WTC11 (cell line): ENCODE results near the gene LRRTM3. TPM values are rescaled to one million over a fixed set of nuclear protein-coding genes. Genes with fewer than 3 reads are reported as not detected.

ENCODE experiments used
- ATAC-seq: fragments of 200-7000 bp; cut with Tn5 transposase; 2 replicates; pipeline ENCODE4 v1.10.0; 2021; ENCODE audit warnings: mild to moderate bottlenecking, moderate library complexity
- CTCF ChIA-PET: fragments of 300-600 bp; sonication (Branson Sonifier 250); formaldehyde crosslinking; loops from one replicate; lab custom pipeline; 2021; ENCODE audit warnings: antibody characterized with exemption; lab: Charles Lee
- POLR2A ChIA-PET: fragments of 350-600 bp; sonication (Branson Sonifier 250); formaldehyde crosslinking; loops from one replicate; lab custom pipeline; 2021; ENCODE audit warnings: antibody characterized with exemption; lab: Charles Lee
- DNase-seq: peaks from one replicate; pipeline ENCODE4 v3.0.0; 2021; ENCODE audit warnings: low spot score
- H3K27ac Mint-ChIP-seq: 2 replicates; pipeline ENCODE4 v1.8.0; 2021; ENCODE audit warnings: mixed read lengths
- H3K27me3 Mint-ChIP-seq: 2 replicates; pipeline ENCODE4 v1.8.0; 2021; ENCODE audit warnings: low read depth, mild to moderate bottlenecking, moderate library complexity, mixed read lengths
- H3K36me3 Mint-ChIP-seq: 2 replicates; pipeline ENCODE4 v1.8.0; 2021; ENCODE audit warnings: mixed read lengths
- H3K4me1 Mint-ChIP-seq: 2 replicates; pipeline ENCODE4 v1.8.0; 2022; ENCODE audit warnings: mixed read lengths
- H3K4me3 Mint-ChIP-seq: 2 replicates; pipeline ENCODE4 v1.8.0; 2021; ENCODE audit warnings: mild to moderate bottlenecking, moderate library complexity, mixed read lengths
- H3K9me3 Mint-ChIP-seq: 2 replicates; pipeline ENCODE4 v1.8.0; 2021; ENCODE audit warnings: mixed read lengths
- ATF3 ChIP-seq: sonication (generic); formaldehyde crosslinking; conservative IDR thresholded peaks from 2 replicates; pipeline ENCODE4 v1.8.1; 2022; ENCODE audit warnings: mild to moderate bottlenecking, missing genetic modification reagents
- CDX4 ChIP-seq: fragments of 250-450 bp; sonication (Bioruptor Pico); IDR thresholded peaks from 2 replicates; pipeline ENCODE4 v1.9.0; 2021; ENCODE audit warnings: moderate library complexity, mild to moderate bottlenecking, inconsistent platforms, borderline replicate concordance
- CREB1 ChIP-seq: sonication (generic); formaldehyde crosslinking; IDR thresholded peaks from 2 replicates; pipeline ENCODE4 v1.8.0; 2023; ENCODE audit warnings: mild to moderate bottlenecking, missing genetic modification reagents
- E2F4 ChIP-seq: sonication (generic); formaldehyde crosslinking; IDR thresholded peaks from 2 replicates; pipeline ENCODE4 v1.8.1; 2022; ENCODE audit warnings: low read depth, mild to moderate bottlenecking, moderate library complexity, missing genetic modification reagents, borderline replicate concordance
- EMX1 ChIP-seq: fragments of 250-450 bp; sonication (Bioruptor Pico); IDR thresholded peaks from 2 replicates; pipeline ENCODE4 v1.8.0; 2021; ENCODE audit warnings: mild to moderate bottlenecking
- FOXP1 ChIP-seq: sonication (generic); formaldehyde crosslinking; IDR thresholded peaks from 2 replicates; pipeline ENCODE4 v1.8.0; 2022; ENCODE audit warnings: missing genetic modification reagents, mild to moderate bottlenecking, moderate library complexity, borderline replicate concordance
- IRF2 ChIP-seq: sonication (generic); formaldehyde crosslinking; IDR thresholded peaks from 2 replicates; pipeline ENCODE4 v1.8.0; 2022; ENCODE audit warnings: low read depth, missing genetic modification reagents, borderline replicate concordance
- NFATC4 ChIP-seq: fragments of 250-450 bp; sonication (Bioruptor Pico); IDR thresholded peaks from 2 replicates; pipeline ENCODE4 v1.9.0; 2021; ENCODE audit warnings: mild to moderate bottlenecking
- SMAD4 ChIP-seq: sonication (generic); formaldehyde crosslinking; IDR thresholded peaks from 2 replicates; pipeline ENCODE4 v1.8.0; 2022; ENCODE audit warnings: mild to moderate bottlenecking, missing genetic modification reagents
- TCF7 ChIP-seq: sonication (generic); formaldehyde crosslinking; IDR thresholded peaks from 2 replicates; pipeline ENCODE4 v1.8.0; 2022; ENCODE audit warnings: mild to moderate bottlenecking, low read depth, missing genetic modification reagents, moderate library complexity
- TEAD4 ChIP-seq: sonication (generic); formaldehyde crosslinking; IDR thresholded peaks from 2 replicates; pipeline ENCODE4 v1.8.0; 2022; ENCODE audit warnings: mild to moderate bottlenecking, missing genetic modification reagents
- USF2 ChIP-seq: sonication (generic); formaldehyde crosslinking; IDR thresholded peaks from 2 replicates; pipeline ENCODE4 v1.8.1; 2023; ENCODE audit warnings: mild to moderate bottlenecking, missing genetic modification reagents, moderate library complexity
- ZMAT4 ChIP-seq: fragments of 250-450 bp; sonication (Bioruptor Pico); IDR thresholded peaks from 2 replicates; pipeline ENCODE4 v1.9.0; 2021; ENCODE audit warnings: mild to moderate bottlenecking
- ZNF121 ChIP-seq: sonication (generic); formaldehyde crosslinking; IDR thresholded peaks from 2 replicates; pipeline ENCODE4 v1.8.0; 2023; ENCODE audit warnings: missing genetic modification reagents
- ZNF232 ChIP-seq: sonication (generic); formaldehyde crosslinking; IDR thresholded peaks from 2 replicates; pipeline ENCODE4 v1.8.0; 2022; ENCODE audit warnings: mild to moderate bottlenecking, missing genetic modification reagents
- ZNF396 ChIP-seq: fragments of 250-450 bp; sonication (Bioruptor Pico); IDR thresholded peaks from 2 replicates; pipeline ENCODE4 v1.8.0; 2021; ENCODE audit warnings: mild to moderate bottlenecking, moderate library complexity, borderline replicate concordance
- total RNA-seq: library from RNA; stranded (reverse); gene quantifications from 3 replicates; pipeline ENCODE4 v1.2.3, GENCODE V29; 2021
- TF ChIP-seq, protein P1 (sequence below): fragments of 250-450 bp; sonication (Bioruptor Pico); IDR thresholded peaks from 2 replicates; pipeline ENCODE4 v2.1.2; 2022; ENCODE audit warnings: mild to moderate bottlenecking, moderate library complexity
- TF ChIP-seq, protein P2 (sequence below): sonication (generic); formaldehyde crosslinking; IDR thresholded peaks from 2 replicates; pipeline ENCODE4 v1.8.0; 2022; ENCODE audit warnings: missing genetic modification reagents

Gene LRRTM3
- total RNA-seq, 1 experiment from 2014 or later, result 0.52 TPM

GRCh38 chr10:67004690-67005089 lies 78.9 kb downstream of the LRRTM3 start (continued):
- no peak for TF ChIP-seq CDX4 (CRISPR knock-in tag)
- TF ChIP-seq EMX1 (CRISPR knock-in tag), result no peak
- no peak for TF ChIP-seq ZMAT4 (CRISPR knock-in tag)

GRCh38 chr10:67005981-67006380 lies 80.1 kb downstream of the LRRTM3 start:
- ChIA-PET CTCF (no interaction called here), POLR2A (no interaction called here)
- H3K9me3 Mint-ChIP-seq, result no peaks in the 10 kb centered on the region
- no peak for ATAC-seq
- DNase-seq, result no peak
- H3K27ac Mint-ChIP-seq, result no peak overlapping the region
- peaks cover 15% of the 10 kb centered on the region for H3K4me1 Mint-ChIP-seq
- H3K4me3 Mint-ChIP-seq, result no peak overlapping the region
- TF ChIP-seq E2F4 (CRISPR knock-in tag) (no peak), USF2 (CRISPR knock-in tag) (no peak), CREB1 (CRISPR knock-in tag) (no peak), SMAD4 (CRISPR knock-in tag) (no peak), TCF7 (no peak), ZNF396 (CRISPR knock-in tag) (no peak), IRF2 (CRISPR knock-in tag) (no peak), ZNF232 (CRISPR knock-in tag) (no peak), NFATC4 (CRISPR knock-in tag) (no peak), ZNF121 (CRISPR knock-in tag) (no peak), ATF3 (CRISPR knock-in tag) (no peak), FOXP1 (CRISPR knock-in tag) (no peak), TEAD4 (CRISPR knock-in tag) (no peak), ZMAT4 (CRISPR knock-in tag) (no peak)
- TF ChIP-seq, protein P1, sequence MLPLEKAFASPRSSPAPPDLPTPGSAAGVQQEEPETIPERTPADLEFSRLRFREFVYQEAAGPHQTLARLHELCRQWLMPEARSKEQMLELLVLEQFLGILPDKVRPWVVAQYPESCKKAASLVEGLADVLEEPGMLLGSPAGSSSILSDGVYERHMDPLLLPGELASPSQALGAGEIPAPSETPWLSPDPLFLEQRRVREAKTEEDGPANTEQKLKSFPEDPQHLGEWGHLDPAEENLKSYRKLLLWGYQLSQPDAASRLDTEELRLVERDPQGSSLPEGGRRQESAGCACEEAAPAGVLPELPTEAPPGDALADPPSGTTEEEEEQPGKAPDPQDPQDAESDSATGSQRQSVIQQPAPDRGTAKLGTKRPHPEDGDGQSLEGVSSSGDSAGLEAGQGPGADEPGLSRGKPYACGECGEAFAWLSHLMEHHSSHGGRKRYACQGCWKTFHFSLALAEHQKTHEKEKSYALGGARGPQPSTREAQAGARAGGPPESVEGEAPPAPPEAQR (CRISPR knock-in tag), result no peak
- TF ChIP-seq, protein P2, sequence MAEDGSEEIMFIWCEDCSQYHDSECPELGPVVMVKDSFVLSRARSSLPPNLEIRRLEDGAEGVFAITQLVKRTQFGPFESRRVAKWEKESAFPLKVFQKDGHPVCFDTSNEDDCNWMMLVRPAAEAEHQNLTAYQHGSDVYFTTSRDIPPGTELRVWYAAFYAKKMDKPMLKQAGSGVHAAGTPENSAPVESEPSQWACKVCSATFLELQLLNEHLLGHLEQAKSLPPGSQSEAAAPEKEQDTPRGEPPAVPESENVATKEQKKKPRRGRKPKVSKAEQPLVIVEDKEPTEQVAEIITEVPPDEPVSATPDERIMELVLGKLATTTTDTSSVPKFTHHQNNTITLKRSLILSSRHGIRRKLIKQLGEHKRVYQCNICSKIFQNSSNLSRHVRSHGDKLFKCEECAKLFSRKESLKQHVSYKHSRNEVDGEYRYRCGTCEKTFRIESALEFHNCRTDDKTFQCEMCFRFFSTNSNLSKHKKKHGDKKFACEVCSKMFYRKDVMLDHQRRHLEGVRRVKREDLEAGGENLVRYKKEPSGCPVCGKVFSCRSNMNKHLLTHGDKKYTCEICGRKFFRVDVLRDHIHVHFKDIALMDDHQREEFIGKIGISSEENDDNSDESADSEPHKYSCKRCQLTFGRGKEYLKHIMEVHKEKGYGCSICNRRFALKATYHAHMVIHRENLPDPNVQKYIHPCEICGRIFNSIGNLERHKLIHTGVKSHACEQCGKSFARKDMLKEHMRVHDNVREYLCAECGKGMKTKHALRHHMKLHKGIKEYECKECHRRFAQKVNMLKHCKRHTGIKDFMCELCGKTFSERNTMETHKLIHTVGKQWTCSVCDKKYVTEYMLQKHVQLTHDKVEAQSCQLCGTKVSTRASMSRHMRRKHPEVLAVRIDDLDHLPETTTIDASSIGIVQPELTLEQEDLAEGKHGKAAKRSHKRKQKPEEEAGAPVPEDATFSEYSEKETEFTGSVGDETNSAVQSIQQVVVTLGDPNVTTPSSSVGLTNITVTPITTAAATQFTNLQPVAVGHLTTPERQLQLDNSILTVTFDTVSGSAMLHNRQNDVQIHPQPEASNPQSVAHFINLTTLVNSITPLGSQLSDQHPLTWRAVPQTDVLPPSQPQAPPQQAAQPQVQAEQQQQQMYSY, result no peak
- no peaks in the 10 kb centered on the region for H3K27me3 Mint-ChIP-seq
- H3K36me3 Mint-ChIP-seq, result no peaks in the 10 kb centered on the region
